HPDE6-E6E7 (cell line): ENCODE data around the gene SMG7.

Experiments
- DNase-seq: peaks from one replicate; pipeline ENCODE4 v3.0.0; 2011; ENCODE audit warnings: missing footprints; ENCODE audit errors: extremely low spot score

Gene SMG7

DNA sequence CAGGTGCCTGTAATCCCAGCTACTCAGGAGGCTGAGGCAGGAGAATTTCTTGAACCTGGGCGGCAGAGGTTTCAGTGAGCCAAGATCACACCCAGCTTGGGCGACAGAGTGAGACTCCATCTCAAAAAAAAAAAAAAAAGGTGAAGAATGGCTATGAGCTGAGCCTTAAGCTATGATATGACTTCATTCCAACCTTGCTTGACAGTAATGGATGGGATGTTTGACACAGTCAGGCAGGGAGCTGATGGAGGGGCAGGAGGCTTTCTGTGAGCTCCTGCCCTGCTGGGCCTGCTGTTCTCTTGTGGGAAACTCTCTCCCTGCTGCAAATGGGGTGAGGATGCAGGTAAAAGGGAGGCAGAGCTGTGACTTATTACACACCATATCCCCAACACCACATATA, 90.4 kb downstream of the SMG7 start:
- DNase-seq: no peak

DNA sequence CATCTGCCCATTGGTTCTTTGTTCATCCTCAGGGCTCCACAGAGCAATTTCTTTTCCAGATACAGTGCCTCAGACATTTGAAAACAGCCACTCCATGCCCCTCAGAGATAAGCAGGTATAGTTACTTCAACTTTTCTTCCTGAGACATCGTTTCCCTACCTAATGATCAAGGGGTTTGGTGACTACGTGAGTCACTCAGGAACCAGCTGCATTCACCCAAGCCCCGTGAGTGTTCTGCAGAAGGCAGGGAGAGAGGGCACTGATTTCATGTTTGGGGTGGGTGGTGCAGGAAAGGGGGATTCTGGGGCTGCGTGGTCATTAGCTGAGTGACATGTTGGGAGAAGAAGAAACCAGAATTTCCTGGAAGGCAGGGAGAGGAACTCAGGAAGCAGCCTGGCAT, 93.0 kb downstream of the SMG7 start:
- DNase-seq: no peak

DNA sequence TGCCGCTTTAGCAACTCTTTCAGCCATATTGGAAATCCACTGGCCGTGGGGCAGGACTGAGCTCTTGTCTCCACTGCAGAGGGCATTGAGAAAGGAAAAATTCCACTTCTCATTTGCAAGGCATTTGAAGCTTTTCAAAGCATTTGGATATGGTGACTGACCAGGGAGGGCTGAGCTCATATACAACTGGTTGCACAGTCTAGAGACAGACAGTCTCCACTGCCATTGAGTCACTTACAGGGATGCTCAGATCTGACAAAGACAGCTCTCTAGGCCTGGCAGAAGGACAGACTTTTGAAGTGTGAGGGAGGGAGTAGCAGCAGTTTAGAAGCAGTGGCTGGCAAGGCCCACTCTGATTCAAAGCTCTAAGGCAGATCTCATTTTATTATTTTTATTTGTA, 93.7 kb downstream of the SMG7 start:
- no peak for DNase-seq

DNA sequence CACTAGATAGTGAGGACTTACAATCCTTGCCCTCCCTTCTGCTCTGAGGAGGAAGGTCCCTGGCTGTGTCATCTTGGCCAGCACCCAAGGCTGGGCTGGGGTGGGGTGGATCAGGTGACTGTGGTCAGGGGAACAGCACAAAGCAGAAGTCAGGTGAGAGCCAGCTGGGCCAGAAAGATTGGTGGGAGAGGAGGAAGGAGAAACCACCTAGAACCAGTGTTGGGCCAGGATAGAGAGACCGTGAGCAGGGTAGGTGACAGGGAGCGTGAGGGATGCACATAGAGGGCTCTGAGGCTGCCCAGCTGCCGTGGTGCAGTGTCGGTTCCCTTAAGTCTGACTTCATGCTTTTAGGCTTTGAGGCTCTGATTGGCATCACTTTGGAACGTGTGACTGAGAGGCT, 95.3 kb downstream of the SMG7 start:
- DNase-seq: peak; percentile 79

DNA sequence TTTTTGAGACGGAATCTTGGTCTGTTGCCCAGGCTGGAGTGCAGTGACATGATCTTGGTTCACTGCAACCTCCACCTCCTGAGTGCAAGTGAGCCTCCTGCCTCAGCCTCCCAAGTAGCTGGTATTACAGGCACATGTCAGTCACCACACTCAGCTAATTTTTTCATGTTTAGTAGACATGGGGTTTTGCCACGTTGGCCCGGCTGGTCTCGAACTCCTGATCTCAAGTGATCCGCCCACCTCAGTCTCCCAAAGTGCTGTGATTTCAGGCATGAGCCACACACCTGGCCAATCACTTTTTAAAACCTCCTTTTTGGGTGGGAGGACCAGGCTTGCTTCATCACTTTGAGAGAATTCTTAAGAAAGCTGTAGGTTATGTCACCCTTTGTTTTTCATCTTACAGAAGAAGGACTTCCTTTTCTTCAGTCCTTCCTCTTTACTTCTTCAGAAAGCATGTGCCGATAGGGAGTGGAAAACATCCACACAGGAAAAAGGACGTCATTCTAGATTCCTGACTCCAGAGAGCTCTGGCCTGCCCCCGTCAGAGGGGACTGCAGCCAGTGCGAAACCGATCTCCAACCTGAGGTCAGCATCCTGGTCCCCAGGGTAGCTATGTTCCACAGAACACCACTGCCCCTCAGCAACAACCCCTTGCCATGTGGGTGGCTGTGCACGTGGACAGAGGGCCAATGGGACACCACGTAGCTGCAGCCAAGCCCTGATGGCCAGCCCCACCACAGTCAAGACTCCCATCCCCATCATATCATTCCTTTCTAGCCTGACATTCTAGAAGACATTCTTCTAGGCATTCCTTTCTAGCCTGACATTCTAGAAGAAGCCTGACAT, 96.1 kb downstream of the SMG7 start:
- no peak for DNase-seq

DNA sequence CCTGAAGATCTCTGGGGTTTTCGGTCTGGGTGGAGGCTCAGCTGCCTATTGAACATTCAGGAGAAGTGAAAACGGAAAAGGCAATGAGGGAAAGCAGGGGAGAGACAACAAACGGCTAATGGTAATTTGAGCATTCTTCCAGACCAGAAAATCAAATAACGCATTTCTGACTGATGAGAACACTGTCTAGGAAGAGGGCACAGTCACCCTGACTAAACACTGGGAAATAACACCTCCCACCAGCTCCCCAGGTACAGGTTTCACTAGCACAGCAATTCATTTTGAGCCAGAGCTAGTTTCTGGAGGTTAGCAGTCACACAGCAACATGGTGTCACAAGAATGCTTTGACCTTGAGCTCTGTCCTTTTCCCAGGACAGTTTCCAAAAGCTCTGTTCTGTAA, 96.8 kb downstream of the SMG7 start:
- peak; percentile 54 for DNase-seq

DNA sequence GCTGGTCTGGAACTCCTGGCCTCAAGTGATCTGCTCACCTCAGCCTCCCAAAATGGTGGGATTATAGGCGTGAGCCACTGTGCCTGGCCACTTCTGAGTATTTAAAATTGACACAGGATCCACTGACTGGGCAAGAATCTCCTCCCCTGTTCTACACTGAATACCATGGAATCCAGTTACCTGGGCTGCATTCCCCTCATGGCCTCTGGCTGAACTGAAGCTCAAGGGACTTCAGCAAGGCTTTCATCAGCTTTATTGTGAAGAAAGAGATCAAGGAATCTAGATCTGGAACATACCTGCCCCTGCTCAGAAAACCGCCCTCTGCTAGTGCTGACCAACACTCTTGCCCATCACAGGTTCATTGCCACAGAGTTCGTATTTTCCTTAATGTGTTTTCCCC, 97.5 kb downstream of the SMG7 start:
- DNase-seq: no peak

DNA sequence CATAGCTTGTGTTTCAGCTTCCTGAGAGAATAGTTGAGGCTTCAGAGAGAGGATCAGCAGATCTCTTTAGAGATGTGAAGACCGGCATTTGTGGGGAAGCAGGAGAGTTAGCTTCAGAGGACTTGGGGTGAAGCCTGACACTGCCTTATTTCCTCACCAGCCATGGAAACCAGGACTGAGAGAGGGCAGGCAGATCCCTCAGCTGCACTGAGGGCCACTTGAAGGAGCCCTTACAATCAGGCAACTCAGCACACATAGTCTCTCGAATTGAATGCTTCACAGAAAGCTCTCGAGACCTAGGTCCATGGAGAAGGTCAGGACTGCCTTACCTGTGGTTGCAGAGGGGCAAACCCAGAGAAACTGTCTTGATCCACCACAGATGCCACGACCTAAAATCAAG, 98.2 kb downstream of the SMG7 start:
- DNase-seq: no peak

DNA sequence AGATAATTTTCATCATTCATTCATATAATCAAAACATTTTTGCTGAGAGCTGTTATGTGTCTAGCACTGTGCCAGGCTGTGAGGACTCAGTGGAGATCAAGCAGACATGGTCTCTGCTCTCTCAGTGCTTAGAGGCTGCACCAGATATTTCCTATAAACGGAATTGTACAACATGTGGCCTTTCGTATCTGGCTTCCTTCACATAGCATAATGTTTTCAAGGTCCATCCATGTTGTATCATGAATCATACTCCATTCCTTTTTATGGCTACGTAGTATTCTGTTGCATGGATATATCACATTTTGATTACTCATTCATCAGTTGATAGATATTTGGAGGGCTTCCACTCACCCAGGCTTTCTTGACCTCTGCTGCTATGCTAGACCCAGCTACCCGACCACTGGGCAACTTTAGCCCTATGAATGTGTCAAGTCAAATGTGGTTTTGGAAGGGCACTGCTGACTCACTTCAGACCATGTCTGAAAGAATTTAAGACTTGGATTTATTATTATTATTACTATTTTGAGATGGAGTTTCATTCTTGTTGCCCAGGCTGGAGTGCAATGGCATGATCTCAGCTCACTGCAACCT, 99.5 kb downstream of the SMG7 start:
- DNase-seq: no peak

DNA sequence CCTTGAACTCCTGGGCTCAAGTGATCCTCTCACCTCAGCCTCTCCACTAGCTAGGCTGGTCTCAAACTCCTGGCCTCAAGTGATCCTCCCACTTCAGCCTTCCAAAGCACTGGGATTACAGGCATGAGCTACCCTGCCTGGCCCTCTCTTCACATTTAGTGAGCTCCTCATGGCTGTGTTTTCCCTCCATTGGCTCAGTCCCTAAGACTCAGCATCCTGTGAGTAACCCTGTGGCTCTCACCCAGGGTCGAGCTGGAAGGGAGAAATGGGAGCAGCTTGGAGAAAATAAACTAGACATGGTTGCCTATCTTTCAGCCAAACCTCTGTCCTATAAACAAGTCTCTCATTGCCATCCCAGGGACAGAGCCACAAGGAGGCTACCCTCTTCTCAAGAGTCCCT, 100.4 kb downstream of the SMG7 start:
- no peak for DNase-seq

DNA sequence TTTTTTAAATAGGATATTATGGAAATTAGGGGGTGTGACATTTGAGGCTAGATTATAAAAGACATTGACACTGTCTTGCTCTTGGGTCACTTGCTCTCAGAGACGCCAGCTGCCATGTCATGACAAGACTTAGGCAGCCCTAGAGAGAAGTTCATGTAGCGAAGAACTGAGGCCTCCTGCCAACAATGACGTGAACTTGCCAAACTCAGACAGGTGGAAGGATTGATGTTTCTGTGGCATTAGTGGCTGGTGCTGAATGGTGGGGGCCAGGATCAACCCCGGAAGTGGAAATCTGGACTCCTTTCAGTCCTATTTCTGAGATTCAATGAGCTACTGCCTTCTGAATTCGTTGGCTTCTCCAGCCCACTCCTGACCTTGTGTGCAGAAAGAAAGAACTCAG, 103.3 kb downstream of the SMG7 start:
- DNase-seq: no peak

DNA sequence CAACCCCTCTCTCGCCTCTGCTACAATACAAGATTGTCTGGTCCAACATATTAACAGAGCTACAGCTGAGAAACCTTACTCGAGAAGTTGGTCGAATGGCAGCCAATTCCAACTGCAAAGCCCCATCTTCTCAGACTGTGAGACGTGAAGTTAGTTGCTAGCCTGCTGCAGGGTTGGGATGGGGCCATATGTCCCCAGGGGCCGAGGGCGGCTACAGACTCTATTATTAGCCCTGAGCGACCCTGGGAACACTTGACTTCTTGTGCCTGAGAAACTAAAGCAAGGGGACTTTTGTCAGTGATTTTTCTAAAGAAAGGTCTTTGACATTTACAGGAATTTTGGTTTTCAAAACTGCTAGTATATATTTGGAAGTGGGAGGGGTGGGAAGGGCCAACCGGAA, 104.2 kb downstream of the SMG7 start:
- no peak for DNase-seq

DNA sequence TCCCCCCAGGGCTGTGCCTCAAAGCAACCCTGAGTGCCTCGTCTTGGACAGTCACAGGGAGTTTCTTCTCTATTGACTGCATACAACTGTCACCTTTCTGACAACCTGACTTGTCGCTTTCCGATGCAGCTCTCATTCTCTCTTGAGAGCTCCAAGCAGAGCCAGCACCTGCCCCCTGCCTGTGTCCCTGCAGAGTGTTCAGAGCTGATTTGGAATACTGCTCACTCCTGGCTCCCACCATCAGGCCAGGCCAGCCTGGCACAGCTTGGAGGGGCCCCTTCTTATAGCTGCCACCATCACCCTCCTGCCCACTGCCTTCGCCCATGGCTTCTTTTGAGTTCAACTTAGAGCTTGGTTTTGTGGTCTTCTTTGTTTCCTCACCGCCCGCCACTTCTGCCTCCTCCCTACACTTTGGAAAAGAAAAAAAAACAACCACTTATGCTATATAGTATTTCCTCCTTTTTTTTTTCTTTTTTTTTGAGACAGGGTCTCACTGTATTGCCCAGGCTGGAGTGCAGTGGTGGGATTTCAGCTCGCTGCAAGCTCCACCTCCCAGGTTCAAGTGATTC, 105.7 kb downstream of the SMG7 start:
- DNase-seq: no peak

DNA sequence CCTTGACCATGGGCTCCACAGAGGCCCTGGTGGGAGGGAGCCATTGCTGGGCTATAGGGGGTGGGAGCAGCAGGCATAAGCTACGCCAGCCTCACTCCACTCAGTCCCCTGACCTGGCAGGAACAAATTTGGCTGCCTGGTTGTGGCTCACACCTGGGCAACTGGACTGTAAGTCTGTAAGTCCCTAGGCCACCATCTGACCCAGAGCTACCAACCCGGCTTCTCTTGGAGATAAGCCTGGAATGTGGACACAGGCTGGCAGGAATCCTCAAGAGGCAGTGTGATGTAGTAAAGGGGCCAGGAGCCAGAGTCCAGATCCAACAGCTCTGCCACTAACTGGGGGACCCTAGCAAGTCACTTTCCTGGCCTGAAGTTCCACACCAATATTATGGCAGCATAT, 106.6 kb downstream of the SMG7 start:
- DNase-seq: no peak

DNA sequence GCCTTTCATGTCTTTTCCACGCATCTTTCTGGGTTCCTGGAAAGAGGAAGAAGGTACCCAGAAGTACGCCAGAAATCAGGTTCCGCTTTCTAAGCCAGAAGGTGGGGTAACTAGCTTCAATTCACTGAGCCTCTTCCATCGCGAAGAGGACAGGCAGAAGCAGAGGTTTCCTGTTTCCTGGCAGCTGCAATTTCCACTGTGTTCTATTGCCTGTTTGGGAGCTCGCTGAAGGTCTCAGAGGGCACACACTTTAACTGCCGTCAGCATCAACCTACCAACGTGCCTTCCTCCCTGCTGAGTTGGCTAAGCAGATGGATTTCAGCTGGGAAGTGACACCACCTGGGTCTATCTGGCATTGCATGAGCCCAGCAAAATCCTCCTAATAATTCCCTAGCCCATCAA, 108.0 kb downstream of the SMG7 start:
- peak; percentile 60 for DNase-seq

DNA sequence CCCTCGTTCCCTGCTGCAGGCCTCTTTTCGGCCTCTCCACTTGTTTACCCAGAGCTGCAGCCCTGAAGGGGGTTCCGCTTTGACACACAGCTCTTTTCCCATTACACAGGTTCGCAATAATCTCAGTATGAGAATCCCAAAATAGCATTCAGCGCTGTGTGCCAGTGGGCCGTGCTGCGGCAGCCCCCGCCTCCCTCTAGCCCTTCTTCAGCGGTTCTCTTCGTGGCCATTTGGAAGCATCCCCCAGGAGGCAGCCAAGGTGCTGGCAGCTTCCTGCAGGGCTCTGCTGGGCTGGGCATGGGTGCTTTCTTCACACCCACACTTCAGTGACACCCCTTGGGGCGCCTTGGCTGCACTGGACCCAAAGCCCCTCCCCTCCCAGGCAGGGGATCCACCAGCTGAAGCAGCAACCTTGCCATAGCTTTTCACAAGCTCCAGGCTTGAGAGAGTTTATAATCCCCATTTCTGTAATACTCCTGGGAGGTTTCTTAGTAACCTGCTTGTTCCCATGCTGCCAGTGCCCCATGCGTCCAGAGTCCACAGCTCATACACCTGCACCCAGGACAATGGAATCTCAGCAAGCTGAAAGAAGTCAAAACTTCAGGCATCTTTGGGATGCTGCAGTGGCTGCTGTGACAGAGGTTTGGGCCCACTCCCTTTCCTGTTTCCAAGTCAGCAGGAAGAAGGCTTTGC, 109.9 kb downstream of the SMG7 start:
- DNase-seq: no peak

DNA sequence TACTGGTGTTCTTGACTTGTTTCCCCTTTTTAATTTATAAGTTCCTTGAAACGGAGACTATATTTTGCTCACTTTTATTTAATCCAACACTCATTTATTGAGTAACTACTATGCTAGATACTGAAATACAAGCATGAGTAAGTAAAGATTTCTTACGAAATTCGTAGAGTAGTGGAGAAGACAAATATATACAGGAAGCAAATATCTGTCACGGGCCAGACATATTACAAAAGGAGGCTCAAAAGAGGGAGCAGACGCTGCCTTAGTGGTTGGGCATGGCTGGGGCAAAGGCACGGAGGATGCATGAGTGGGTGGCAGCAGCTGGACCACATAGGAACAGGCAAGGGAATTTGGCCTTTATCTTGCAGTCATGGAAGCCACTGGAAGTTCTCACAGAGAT, 111.2 kb downstream of the SMG7 start:
- no peak for DNase-seq

DNA sequence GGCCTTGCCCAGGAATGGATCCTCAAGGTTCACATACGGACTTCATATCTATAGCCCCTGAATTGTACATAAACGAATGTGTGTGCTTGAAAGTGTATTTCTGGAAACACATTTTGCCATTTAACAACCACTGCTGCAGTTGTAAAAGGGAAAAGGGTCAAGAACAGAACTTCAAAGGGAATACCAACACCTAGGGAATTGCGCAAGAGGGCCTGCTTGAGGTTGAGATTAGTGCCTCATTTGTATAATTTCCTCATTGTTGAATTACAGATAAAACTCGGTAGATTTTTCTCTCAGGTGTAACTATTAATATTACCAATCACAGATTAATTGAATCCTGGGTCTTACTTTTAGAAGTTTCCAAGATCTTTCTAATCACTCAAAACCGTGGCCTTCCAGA, 111.8 kb downstream of the SMG7 start:
- no peak for DNase-seq

DNA sequence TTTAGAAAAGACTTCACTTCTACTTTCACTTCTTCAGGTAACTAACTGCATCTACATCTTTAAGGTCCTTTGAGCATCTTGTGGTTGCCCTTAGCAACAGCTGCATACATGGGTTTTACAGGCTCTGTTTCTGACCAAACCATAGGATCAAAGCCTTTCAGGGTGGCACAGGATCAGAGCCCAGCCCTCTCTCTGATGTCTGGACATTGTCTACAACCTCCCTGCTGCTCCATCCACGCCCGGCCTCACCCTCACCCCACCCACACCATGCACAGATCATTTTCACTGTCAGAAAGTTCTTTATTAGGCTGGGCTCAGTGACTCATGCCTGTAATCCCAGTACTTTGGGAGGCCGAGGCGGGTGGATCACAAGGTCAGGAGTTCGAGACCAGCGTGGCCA, 112.7 kb downstream of the SMG7 start:
- DNase-seq: no peak

DNA sequence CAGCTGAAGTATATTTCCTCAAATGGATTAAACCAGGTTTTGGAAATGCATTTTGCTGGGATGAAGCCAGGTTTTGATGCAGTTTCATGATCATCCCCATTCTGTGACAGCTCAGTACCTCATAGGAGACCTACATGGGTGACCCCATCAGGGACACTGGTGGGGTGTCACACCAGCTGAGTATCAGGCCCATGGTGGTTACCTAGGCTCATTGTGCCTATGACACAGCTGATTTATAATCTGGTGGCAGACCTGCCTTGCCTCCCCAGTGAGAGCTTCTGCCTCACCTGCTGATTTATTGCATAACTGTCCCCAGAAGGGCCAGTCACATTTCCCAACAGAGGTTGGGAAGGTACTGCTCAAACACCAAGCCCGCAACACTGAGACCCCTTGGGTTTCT, 114.2 kb downstream of the SMG7 start:
- DNase-seq: no peak

DNA sequence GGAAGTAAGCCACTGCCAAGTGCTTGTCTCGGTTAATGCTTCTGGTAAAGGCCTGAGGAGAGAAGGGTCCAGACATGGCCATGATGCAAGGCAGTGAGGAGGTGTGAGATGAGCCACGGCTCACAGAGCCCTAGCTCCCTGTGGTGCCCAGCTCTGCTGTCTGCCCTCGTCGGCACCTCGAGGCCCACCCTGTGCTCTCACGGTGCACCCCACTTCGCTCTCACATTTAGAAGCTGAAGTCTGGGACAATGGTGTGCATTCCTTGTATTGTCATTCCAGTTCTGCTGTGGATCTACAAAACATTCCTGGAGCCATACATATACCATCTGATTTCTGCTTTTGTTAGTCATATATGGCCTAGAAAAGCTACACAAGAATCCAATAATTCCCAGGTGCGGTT, 114.6 kb downstream of the SMG7 start:
- no peak for DNase-seq

DNA sequence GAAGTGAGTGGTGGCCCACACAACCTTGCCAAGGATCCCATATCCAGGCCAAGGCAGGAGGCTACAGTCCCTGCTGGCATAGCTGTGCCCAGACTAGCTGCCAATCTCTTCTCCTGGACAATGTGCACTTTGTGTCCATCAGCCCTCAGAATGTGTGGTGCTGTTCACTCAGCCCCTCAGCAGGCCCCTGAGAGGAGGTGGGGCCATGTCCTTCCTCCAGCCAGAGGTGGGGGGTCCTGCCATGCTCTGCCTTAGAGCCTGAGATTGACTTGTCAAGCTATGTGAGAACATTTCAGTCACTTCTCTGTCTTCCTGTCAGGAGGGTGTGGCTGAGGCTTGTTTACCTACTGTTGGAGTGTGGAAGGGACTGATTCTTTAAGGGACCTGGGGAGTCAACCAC, 116.5 kb downstream of the SMG7 start:
- DNase-seq: no peak

DNA sequence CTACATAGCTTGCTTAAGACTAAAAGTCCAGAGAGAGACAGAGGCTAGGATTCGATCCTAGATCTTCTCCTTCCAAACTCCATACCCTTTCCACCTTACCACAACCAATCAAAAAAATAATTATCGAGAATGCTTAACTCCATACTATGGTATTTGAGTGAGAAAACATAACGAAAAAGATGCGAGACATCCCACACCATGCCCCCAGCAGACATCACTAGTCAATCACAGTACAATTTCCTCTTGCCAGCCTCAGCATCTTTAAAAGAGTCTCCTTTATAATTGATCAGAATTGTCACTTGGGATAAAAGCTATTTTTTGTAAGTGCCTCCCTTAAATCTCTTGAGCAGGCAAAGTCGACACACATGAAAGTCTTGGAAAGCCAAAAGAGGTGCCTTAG, 117.1 kb downstream of the SMG7 start:
- DNase-seq: no peak
